ENCODE results near the gene MUC22.

MUC22 gene

GRCh38 chr6:31079656-31080261, 69.5 kb downstream of the MUC22 start:
- peak; percentile 42 to 70 (median 44) for DNase-seq (ENCODE audit: low read depth in 3 of 3)

GRCh38 chr6:31081872-31082271, 71.6 kb downstream of the MUC22 start:
- no peak for DNase-seq (ENCODE audit: low read depth in 3 of 3)

GRCh38 chr6:31083742-31084354, 73.6 kb downstream of the MUC22 start:
- peak; percentile 22 to 60 (median 41) for DNase-seq (ENCODE audit: low read depth in 3 of 3)

Measured in stimulated activated CD4-positive, alpha-beta T cell treated with anti-CD3 and anti-CD28 coated beads, TNF-alpha, amount 100 ng/mL, for 48 hours (primary cell).